Gastrocnemius medialis (tissue), 4 donors: Measurements from ENCODE around the gene CTSH.

ENCODE experiments used
- CTCF ChIP-seq, 5 experiments: fragments of 450-650 bp in 3 of 5; fragments of 200-600 bp in 2 of 5; sonication (generic) in 2 of 5; IDR thresholded peaks in 4 of 5; conservative IDR thresholded peaks in 1 of 5; 1 replicate in 4 of 5; 2 replicates in 1 of 5; pipeline ENCODE4 v1.5.1; 2016 to 2019; ENCODE audit warnings: antibody characterized with exemption in 5 of 5, mild to moderate bottlenecking in 3 of 5, moderate library complexity in 3 of 5
- POLR2A ChIP-seq, 2 donors: fragments of 450-650 bp; IDR thresholded peaks; one replicate each; pipeline ENCODE4 v1.6.1; 2017; ENCODE audit warnings: antibody characterized with exemption in 2 of 2, mild to moderate bottlenecking in 2 of 2, moderate library complexity in 2 of 2

- TF ChIP-seq CTCF (IDR thresholded peaks at IDR 0.05 in 4 of 5, conservative IDR thresholded peaks at IDR 0.05 in 1 of 5) (no peak), POLR2A (IDR thresholded peaks at IDR 0.05) (peak; percentile 10 to 11)
Measured at GRCh38 chr15:78988361-78988911, 43.6 kb upstream of the CTSH start.
